ENCODE results near the gene ALG12.

DNA sequence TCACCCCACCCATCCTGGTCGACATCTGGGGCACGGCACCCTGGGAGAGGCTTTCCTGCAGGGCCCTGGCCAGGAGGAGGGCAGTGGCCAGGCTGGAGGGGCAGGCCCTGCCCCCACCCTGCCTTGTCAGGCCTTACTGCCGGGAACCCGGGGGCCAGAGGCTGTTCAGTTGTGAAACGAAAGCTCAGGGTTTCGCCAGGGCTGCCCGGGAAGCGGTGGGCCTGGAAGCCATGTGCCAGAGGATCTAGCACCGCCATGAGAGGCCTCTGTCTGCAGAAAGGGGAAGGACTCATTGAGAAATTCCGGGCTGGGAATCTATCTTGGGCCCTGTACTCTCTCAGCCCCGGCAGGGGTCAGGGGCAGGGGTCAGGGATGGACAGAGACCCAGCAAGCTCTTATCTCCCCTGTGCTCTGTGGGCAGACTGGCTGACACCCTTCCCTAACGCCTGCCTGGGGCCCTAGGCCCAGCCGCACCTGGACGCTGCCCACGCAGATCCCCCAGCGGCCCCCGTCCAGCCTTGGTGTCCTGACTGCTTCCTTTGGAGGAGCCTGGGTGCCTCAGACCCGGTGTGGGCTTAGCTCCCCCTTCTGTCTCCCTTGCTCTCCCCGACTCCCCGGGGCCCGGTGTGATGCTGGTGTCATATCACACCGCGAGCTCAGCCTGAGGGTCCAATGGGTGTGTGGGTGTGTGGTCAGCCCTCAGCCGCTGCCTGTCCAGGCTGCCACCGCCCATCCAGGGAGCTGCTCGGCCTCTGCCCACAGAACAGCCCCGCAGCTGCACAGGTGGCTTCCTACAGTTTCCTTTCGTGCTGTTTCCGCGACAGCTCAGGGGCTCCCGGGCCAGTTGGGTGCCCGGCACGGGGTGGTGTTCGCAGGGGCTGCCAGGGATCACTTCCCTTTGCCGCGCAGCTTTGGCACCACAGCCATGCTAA lies 48.8 kb upstream of the ALG12 start:
- TF ChIP-seq EGR1 (IDR thresholded peaks at IDR 0.05): no peak
- TF ChIP-seq, protein P1, sequence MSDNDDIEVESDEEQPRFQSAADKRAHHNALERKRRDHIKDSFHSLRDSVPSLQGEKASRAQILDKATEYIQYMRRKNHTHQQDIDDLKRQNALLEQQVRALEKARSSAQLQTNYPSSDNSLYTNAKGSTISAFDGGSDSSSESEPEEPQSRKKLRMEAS (IDR thresholded peaks at IDR 0.05): no peak
- TF ChIP-seq YY1 (IDR thresholded peaks at IDR 0.05; ENCODE audit: low read depth): no peak
- no peak for TF ChIP-seq ZBTB7A (IDR thresholded peaks at IDR 0.05; ENCODE audit: low read depth)

Measured in Ishikawa (cell line).